GM19438 (cell line): Measurements from ENCODE around the gene TMEM273.
"Not testable (repeated sequence)": the region's sequence is repeated elsewhere in the genome, so short reads cannot be mapped to it uniquely, and the experiment has no call there.

Experiments
- ATAC-seq: cut with Tn5 transposase; IDR thresholded peaks from one replicate; pipeline ENCODE4 v1.9.1; 2021; ENCODE audit warnings: low read depth; ENCODE audit not compliant: unreplicated experiment

Gene TMEM273

GRCh38 chr10:49207113-49207512 lies 18.9 kb upstream of the TMEM273 start:
- ATAC-seq: peak; percentile 57

GRCh38 chr10:49205206-49205605 lies 17.0 kb upstream of the TMEM273 start:
- no peak for ATAC-seq

- ATAC-seq: no peak
Measured at GRCh38 chr10:49204119-49204518, 15.9 kb upstream of the TMEM273 start.

GRCh38 chr10:49202266-49202665 lies 14.1 kb upstream of the TMEM273 start:
- ATAC-seq: no peak

GRCh38 chr10:49200854-49201253 lies 12.7 kb upstream of the TMEM273 start:
- ATAC-seq: no peak

GRCh38 chr10:49197171-49197570 lies 9.0 kb upstream of the TMEM273 start:
- ATAC-seq: no peak

- not testable (repeated sequence) for ATAC-seq
Measured at GRCh38 chr10:49195864-49196263, 7.7 kb upstream of the TMEM273 start.

GRCh38 chr10:49194212-49194920 lies 6.2 kb upstream of the TMEM273 start:
- no peak for ATAC-seq

- ATAC-seq: no peak
Measured at GRCh38 chr10:49191349-49191748, 3.2 kb upstream of the TMEM273 start.

- no peak for ATAC-seq
Measured at GRCh38 chr10:49189422-49189821, 1.2 kb upstream of the TMEM273 start.

- no peak for ATAC-seq
Measured at GRCh38 chr10:49187044-49187484, 1.1 kb downstream of the TMEM273 start.

GRCh38 chr10:49186613-49187012 lies 1.6 kb downstream of the TMEM273 start:
- ATAC-seq: no peak

GRCh38 chr10:49185213-49185612 lies 3.0 kb downstream of the TMEM273 start:
- ATAC-seq: no peak

- no peak for ATAC-seq
Measured at GRCh38 chr10:49184642-49185111, 3.5 kb downstream of the TMEM273 start.

GRCh38 chr10:49183596-49184542 lies 4.3 kb downstream of the TMEM273 start:
- no peak for ATAC-seq

- no peak for ATAC-seq
Measured at GRCh38 chr10:49182776-49183175, 5.4 kb downstream of the TMEM273 start.

- ATAC-seq: no peak
Measured at GRCh38 chr10:49180444-49180860, 7.7 kb downstream of the TMEM273 start.

GRCh38 chr10:49179699-49180443 lies 8.3 kb downstream of the TMEM273 start:
- no peak for ATAC-seq

GRCh38 chr10:49178489-49179471 lies 9.4 kb downstream of the TMEM273 start:
- no peak for ATAC-seq
